CD14-positive monocyte (primary cell): ENCODE data around the gene PLCB1. TPM values are rescaled to one million over a fixed set of nuclear protein-coding genes. Genes with fewer than 3 reads are reported as not detected.

ENCODE experiments used
- DNase-seq, 3 donors: peaks; one replicate each; pipeline ENCODE4 v3.0.0-alpha.2; 2011 to 2022
- H2AFZ ChIP-seq: 2 replicates; pipeline ENCODE4 v1.6.0; 2012; ENCODE audit warnings: mild to moderate bottlenecking, low read depth, low read length, inconsistent platforms; ENCODE audit not compliant: insufficient read depth, poor library complexity, severe bottlenecking
- H3K27ac ChIP-seq, 2 donors: 1 replicate in 1 of 2; 2 replicates in 1 of 2; pipeline ENCODE4 v1.5.1; 2012 to 2013; ENCODE audit warnings: low read length in 2 of 2, control low read depth in 1 of 2, inconsistent platforms in 1 of 2, low read depth in 1 of 2, mild to moderate bottlenecking in 1 of 2
- H3K27me3 ChIP-seq, 2 donors: one replicate each; pipeline versions ENCODE4 v1.6.0 to v1.6.1; 2011 to 2013; ENCODE audit warnings: low read length in 2 of 2; ENCODE audit not compliant: control insufficient read depth in 2 of 2, insufficient read depth in 2 of 2
- H3K36me3 ChIP-seq, 2 donors: replicated peaks in 1 of 2; 1 replicate in 1 of 2; 2 replicates in 1 of 2; pipeline versions ENCODE4 v1.5.1 to v1.6.1; 2012 to 2013; ENCODE audit warnings: low read length in 2 of 2, control low read depth in 1 of 2, inconsistent platforms in 1 of 2, mild to moderate bottlenecking in 1 of 2; ENCODE audit not compliant: insufficient read depth in 2 of 2, control insufficient read depth in 1 of 2
- H3K4me1 ChIP-seq, 2 donors: 1 replicate in 1 of 2; 2 replicates in 1 of 2; pipeline versions ENCODE4 v1.5.1 to v1.6.1; 2012 to 2013; ENCODE audit warnings: low read length in 2 of 2, control low read depth in 1 of 2, inconsistent platforms in 1 of 2, mild to moderate bottlenecking in 1 of 2, moderate library complexity in 1 of 2; ENCODE audit not compliant: insufficient read depth in 2 of 2, control insufficient read depth in 1 of 2
- H3K4me2 ChIP-seq: replicated peaks from 2 replicates; pipeline ENCODE3; 2012; ENCODE audit warnings: low read length, moderate library complexity, mild to moderate bottlenecking; ENCODE audit not compliant: poor library complexity, severe bottlenecking; ENCODE audit errors: extremely low read depth
- H3K4me3 ChIP-seq, 3 experiments: fragments of 200-600 bp in 1 of 3; sonication (generic) in 1 of 3; replicated peaks in 1 of 3; 1 replicate in 2 of 3; 2 replicates in 1 of 3; pipeline ENCODE4 v1.5.1; 2011 to 2013; ENCODE audit warnings: low read length in 3 of 3, mild to moderate bottlenecking in 3 of 3, control low read depth in 2 of 3, low read depth in 2 of 3, inconsistent platforms in 1 of 3, moderate library complexity in 1 of 3
- H3K79me2 ChIP-seq: 2 replicates; pipeline ENCODE4 v1.6.0; 2012; ENCODE audit warnings: mild to moderate bottlenecking, control low read depth, inconsistent platforms, low read length, moderate library complexity; ENCODE audit not compliant: insufficient read depth
- H3K9ac ChIP-seq: 2 replicates; pipeline ENCODE4 v1.6.0; 2017; ENCODE audit warnings: low read length, mild to moderate bottlenecking; ENCODE audit not compliant: insufficient read depth, poor library complexity, severe bottlenecking
- H3K9me3 ChIP-seq, 2 donors: replicated peaks in 1 of 2; 1 replicate in 1 of 2; 2 replicates in 1 of 2; pipeline versions ENCODE4 v1.5.1 to v1.6.1; 2012 to 2013; ENCODE audit warnings: low read length in 2 of 2, control low read depth in 1 of 2; ENCODE audit not compliant: control insufficient read depth in 1 of 2, insufficient read depth in 1 of 2
- H4K20me1 ChIP-seq: 2 replicates; pipeline ENCODE4 v1.6.0; 2012; ENCODE audit warnings: mild to moderate bottlenecking, low read length, control low read depth, moderate library complexity; ENCODE audit not compliant: insufficient read depth
- H3K27ac Mint-ChIP-seq, 7 donors: one replicate each; pipeline ENCODE4 v1.8.0; 2020; ENCODE audit warnings: mild to moderate bottlenecking in 7 of 7, mixed read lengths in 7 of 7, moderate library complexity in 6 of 7, inconsistent platforms in 2 of 7
- H3K27me3 Mint-ChIP-seq, 3 donors: one replicate each; pipeline ENCODE4 v1.8.0; 2021 to 2022; ENCODE audit warnings: low read depth in 3 of 3, mild to moderate bottlenecking in 3 of 3, mixed read lengths in 3 of 3, moderate library complexity in 3 of 3, inconsistent platforms in 1 of 3
- H3K36me3 Mint-ChIP-seq, 2 donors: one replicate each; pipeline ENCODE4 v1.8.0; 2020; ENCODE audit warnings: mixed read lengths in 2 of 2, inconsistent platforms in 1 of 2, mild to moderate bottlenecking in 1 of 2
- H3K4me1 Mint-ChIP-seq: one replicate; pipeline ENCODE4 v1.8.0; 2020; ENCODE audit warnings: mild to moderate bottlenecking, mixed read lengths
- H3K4me3 Mint-ChIP-seq, 2 donors: one replicate each; pipeline ENCODE4 v1.8.0; 2020; ENCODE audit warnings: mild to moderate bottlenecking in 2 of 2, mixed read lengths in 2 of 2, moderate library complexity in 1 of 2
- H3K9me3 Mint-ChIP-seq, 7 donors: one replicate each; pipeline ENCODE4 v1.8.0; 2020 to 2022; ENCODE audit warnings: mixed read lengths in 7 of 7, mild to moderate bottlenecking in 6 of 7, moderate library complexity in 6 of 7, inconsistent platforms in 2 of 7
- CTCF ChIP-seq: fragments of 200-600 bp; IDR thresholded peaks from one replicate; pipeline ENCODE4 v1.8.0; 2022; ENCODE audit warnings: antibody characterized with exemption, mild to moderate bottlenecking
- WGBS: methylation state at CpG from one replicate; pipeline ENCODE4 v1.1.5; 2013; ENCODE audit warnings: missing lambda C conversion rate; ENCODE audit not compliant: insufficient coverage; 5-methylcytosine and 5-hydroxymethylcytosine counted together
- intact Hi-C, 2 donors: fragments of 100-400 bp; cut with micrococcal nuclease; formaldehyde crosslinking; loops; one replicate each; pipeline versions ENCODE4 v1.15.0 to v1.15.1; 2023
- polyA plus RNA-seq, 3 donors: library from polyadenylated mRNA; depleted of rRNA in 1 of 3; unstranded in 2 of 3; stranded (reverse) in 1 of 3; fragments of 300-500 nt in 2 of 3; fragments of >200 nt in 1 of 3; fragmentation: Illumina TruSeq in 2 of 3; gene quantifications; 1 replicate in 2 of 3; 2 replicates in 1 of 3; pipeline ENCODE4 v1.2.3, GENCODE V29; 2012 to 2021

PLCB1 gene
- polyA plus RNA-seq, 3 donors: 8.6 to 16.4 (median 13.2) TPM

GRCh38 chr20:8218861-8219260, 86.8 kb downstream of the PLCB1 start:
- H3K27ac ChIP-seq: no peak overlapping the region
- peaks cover 0 to 1% (median 0%) of the 10 kb centered on the region in 3 donors for H3K27me3 Mint-ChIP-seq
- no peaks in the 10 kb centered on the region for H3K9me3 ChIP-seq
- peaks cover 16% of the 10 kb centered on the region for H3K79me2 ChIP-seq
- no peak overlapping the region for H3K4me3 ChIP-seq
- no peak for TF ChIP-seq CTCF
- H3K4me1 ChIP-seq: peaks cover 5 to 7% of the 10 kb centered on the region in 2 donors
- H3K27ac Mint-ChIP-seq: no peak overlapping the region
- H2AFZ ChIP-seq: no peak overlapping the region
- no peaks in the 10 kb centered on the region for H3K36me3 Mint-ChIP-seq
- no peak overlapping the region for H3K9ac ChIP-seq
- H3K9me3 Mint-ChIP-seq: peaks cover 0 to 1% (median 0%) of the 10 kb centered on the region in 7 donors
- intact Hi-C loops: no loop called here
- no peak for DNase-seq
- H3K36me3 ChIP-seq: no peaks in the 10 kb centered on the region
- H3K27me3 ChIP-seq: no peaks in the 10 kb centered on the region
- peaks cover 16% of the 10 kb centered on the region for H3K4me1 Mint-ChIP-seq
- peaks cover 28% of the 10 kb centered on the region for H4K20me1 ChIP-seq
- H3K4me3 Mint-ChIP-seq: no peak overlapping the region
- H3K4me2 ChIP-seq: no peak overlapping the region

- peaks cover 0 to 1% (median 0%) of the 10 kb centered on the region in 3 donors for H3K27me3 Mint-ChIP-seq
- H3K4me3 ChIP-seq: no peak overlapping the region
- no peaks in the 10 kb centered on the region for H3K27me3 ChIP-seq
- no peak overlapping the region for H3K4me2 ChIP-seq
- peaks cover 0 to 2% of the 10 kb centered on the region in 2 donors for H3K4me1 ChIP-seq
- no peaks in the 10 kb centered on the region for H3K9me3 ChIP-seq
- H3K27ac ChIP-seq: no peak overlapping the region
- H3K4me3 Mint-ChIP-seq: no peak overlapping the region
- no peaks in the 10 kb centered on the region for H3K36me3 ChIP-seq
- H3K36me3 Mint-ChIP-seq: no peaks in the 10 kb centered on the region
- H4K20me1 ChIP-seq: peaks cover 30% of the 10 kb centered on the region
- H2AFZ ChIP-seq: no peak overlapping the region
- TF ChIP-seq CTCF: no peak
- H3K4me1 Mint-ChIP-seq: peaks cover 11% of the 10 kb centered on the region
- no peak overlapping the region for H3K27ac Mint-ChIP-seq
- no CpG with 5 or more reads among the region's 3 CpGs for WGBS
- DNase-seq: no peak
- intact Hi-C loops: no loop called here
- no peak overlapping the region for H3K9ac ChIP-seq
- H3K9me3 Mint-ChIP-seq: peaks cover 0 to 1% (median 0%) of the 10 kb centered on the region in 7 donors
- H3K79me2 ChIP-seq: peaks cover 10% of the 10 kb centered on the region
Observed at GRCh38 chr20:8219403-8219802, 87.3 kb downstream of the PLCB1 start.
